Calu3 (cell line): ENCODE results near the gene PPFIA2. TPM values are rescaled to one million over a fixed set of nuclear protein-coding genes. Genes with fewer than 3 reads are reported as not detected.

Experiments
- BruUV-seq: library from RNA; stranded (reverse); fragments of 400-500 nt; replicated peaks from 2 replicates; lab custom pipeline; 2021; lab: Mats Ljungman, UMichigan
- CTCF ChIA-PET: fragments of 300-600 bp; sonication (Branson Sonifier 250); formaldehyde crosslinking; loops from one replicate; lab custom pipeline; 2022; ENCODE audit warnings: antibody characterized with exemption; lab: Charles Lee
- DNase-seq: peaks from one replicate; pipeline ENCODE4 v3.0.0; 2022
- H3K27ac Mint-ChIP-seq: one replicate; pipeline ENCODE4 v1.8.0; 2022; ENCODE audit warnings: mixed read lengths; ENCODE audit not compliant: unreplicated experiment
- H3K27me3 Mint-ChIP-seq: one replicate; pipeline ENCODE4 v1.8.0; 2022; ENCODE audit warnings: mixed read lengths; ENCODE audit not compliant: unreplicated experiment
- H3K36me3 Mint-ChIP-seq: one replicate; pipeline ENCODE4 v1.8.0; 2022; ENCODE audit warnings: mild to moderate bottlenecking, moderate library complexity, mixed read lengths; ENCODE audit not compliant: insufficient read depth, unreplicated experiment
- H3K4me1 Mint-ChIP-seq: one replicate; pipeline ENCODE4 v1.8.0; 2022; ENCODE audit warnings: mild to moderate bottlenecking, low read depth, mixed read lengths; ENCODE audit not compliant: unreplicated experiment
- H3K4me3 Mint-ChIP-seq: one replicate; pipeline ENCODE4 v1.8.0; 2022; ENCODE audit warnings: mild to moderate bottlenecking, low read depth, moderate library complexity, mixed read lengths; ENCODE audit not compliant: unreplicated experiment
- H3K9me3 Mint-ChIP-seq: one replicate; pipeline ENCODE4 v1.8.0; 2022; ENCODE audit warnings: low read depth, mixed read lengths; ENCODE audit not compliant: unreplicated experiment
- CTCF ChIP-seq: fragments of 200-600 bp; IDR thresholded peaks from one replicate; pipeline ENCODE4 v1.8.0; 2022; ENCODE audit warnings: antibody characterized with exemption; ENCODE audit not compliant: unreplicated experiment
- intact Hi-C: fragments of 100-400 bp; cut with micrococcal nuclease; formaldehyde crosslinking; loops from one replicate; pipeline ENCODE4 v1.10.0; 2022; ENCODE audit not compliant: unreplicated experiment
- total RNA-seq: library from RNA; stranded (reverse); gene quantifications from 2 replicates; pipeline ENCODE4 v1.2.3, GENCODE V29; 2022

The PPFIA2 gene
- total RNA-seq, 1 experiment from 2014 or later, result 0.07 TPM

GRCh38 chr12:81723361-81723760 lies 35.8 kb downstream of the PPFIA2 start:
- Mint-ChIP-seq H3K27me3 (no peaks in the 10 kb centered on the region), H3K4me1 (peaks cover 8% of the 10 kb centered on the region), H3K36me3 (no peaks in the 10 kb centered on the region), H3K27ac (no peak overlapping the region), H3K4me3 (no peak overlapping the region), H3K9me3 (peaks cover 2% of the 10 kb centered on the region)
- intact Hi-C loops, result no loop called here
- no peak for TF ChIP-seq CTCF
- BruUV-seq, result no TSS peak
- DNase-seq, result no peak
- CTCF ChIA-PET, result no interaction called here

- Mint-ChIP-seq H3K4me3 (no peak overlapping the region), H3K9me3 (peaks cover 2% of the 10 kb centered on the region), H3K27me3 (no peaks in the 10 kb centered on the region), H3K4me1 (peaks cover 8% of the 10 kb centered on the region), H3K27ac (no peak overlapping the region), H3K36me3 (no peaks in the 10 kb centered on the region)
- intact Hi-C loops, result no loop called here
- no peak for TF ChIP-seq CTCF
- no peak for DNase-seq
- BruUV-seq, result no TSS peak
- CTCF ChIA-PET, result no interaction called here
Measured at GRCh38 chr12:81722004-81722403, 37.1 kb downstream of the PPFIA2 start.

DNA sequence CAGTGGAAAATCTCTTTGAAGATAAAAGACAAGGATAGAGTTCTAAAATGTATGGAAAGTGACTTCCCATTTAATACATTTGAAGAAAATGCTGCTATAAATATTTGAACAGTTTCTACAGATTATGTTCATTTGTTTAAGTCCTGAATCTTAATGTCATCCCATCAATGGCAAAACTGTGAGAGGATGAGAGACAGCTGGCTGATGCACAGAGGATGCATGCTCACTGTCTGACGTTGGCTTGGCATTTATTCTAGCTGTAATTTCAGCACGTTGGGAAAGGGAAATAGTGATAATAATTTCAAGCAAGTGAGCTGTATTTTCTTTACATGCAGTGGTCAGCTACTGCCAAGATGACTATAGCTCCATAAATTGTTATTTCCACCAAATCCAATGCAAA lies 40.5 kb downstream of the PPFIA2 start:
- CTCF ChIA-PET, result no interaction called here
- no peak overlapping the region for H3K27ac Mint-ChIP-seq
- intact Hi-C loops, result no loop called here
- no peaks in the 10 kb centered on the region for H3K9me3 Mint-ChIP-seq
- BruUV-seq, result no TSS peak
- H3K27me3 Mint-ChIP-seq, result no peaks in the 10 kb centered on the region
- no peak for TF ChIP-seq CTCF
- H3K36me3 Mint-ChIP-seq, result no peaks in the 10 kb centered on the region
- DNase-seq, result no peak
- H3K4me1 Mint-ChIP-seq, result peaks cover 8% of the 10 kb centered on the region
- H3K4me3 Mint-ChIP-seq, result no peak overlapping the region

DNA sequence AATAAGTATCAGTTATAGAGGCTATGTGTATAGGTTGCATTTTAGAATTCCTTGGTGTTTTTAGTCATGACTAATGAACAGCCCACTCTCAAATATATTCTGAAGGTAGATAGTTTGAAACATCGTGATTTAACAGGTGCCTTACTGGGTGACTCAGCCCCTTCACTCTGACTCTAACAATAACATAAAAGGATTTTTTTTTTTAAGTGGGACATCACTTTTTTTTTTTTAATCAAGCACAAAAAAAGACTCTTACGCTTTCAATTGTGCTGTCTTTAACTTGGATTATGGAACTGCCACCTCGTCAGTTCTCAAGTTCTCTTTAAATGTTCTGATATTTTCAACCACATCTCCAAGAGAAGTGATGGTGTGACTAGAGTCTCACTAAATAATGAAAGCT lies 46.6 kb downstream of the PPFIA2 start:
- Mint-ChIP-seq H3K27me3 (no peaks in the 10 kb centered on the region), H3K36me3 (no peaks in the 10 kb centered on the region), H3K4me3 (no peak overlapping the region), H3K4me1 (no peaks in the 10 kb centered on the region), H3K27ac (no peak overlapping the region), H3K9me3 (no peaks in the 10 kb centered on the region)
- no peak for DNase-seq
- TF ChIP-seq CTCF, result no peak
- intact Hi-C loops, result no loop called here
- no TSS peak for BruUV-seq
- CTCF ChIA-PET, result no interaction called here
